ENCODE results near the gene TRIB2.

Gene TRIB2

GRCh38 chr2:12705742-12706141 is 11.0 kb upstream of the TRIB2 start:
- no peak for TF ChIP-seq MAX (IDR thresholded peaks at IDR 0.05; ENCODE audit: low read depth, low read length)
- no peak for TF ChIP-seq POLR2A (IDR thresholded peaks at IDR 0.05; ENCODE audit: extremely low read depth, insufficient read length)
- no peak for TF ChIP-seq MYC (IDR thresholded peaks at IDR 0.05; ENCODE audit: low read depth, low read length)
- no peak for TF ChIP-seq CTCF (IDR thresholded peaks at IDR 0.05; ENCODE audit: low read depth, low read length)
- H3K4me3 ChIP-seq (ENCODE audit: low read depth, low read length): no peak overlapping the region
- no peak for DNase-seq (ENCODE audit: low read depth)

GRCh38 chr2:12708508-12709206 is 8.1 kb upstream of the TRIB2 start:
- H3K4me3 ChIP-seq (ENCODE audit: low read depth, low read length): no peak overlapping the region
- no peak for TF ChIP-seq MAX (IDR thresholded peaks at IDR 0.05; ENCODE audit: low read depth, low read length)
- TF ChIP-seq MYC (IDR thresholded peaks at IDR 0.05; ENCODE audit: low read depth, low read length): no peak
- TF ChIP-seq CTCF (IDR thresholded peaks at IDR 0.05; ENCODE audit: low read depth, low read length): no peak
- DNase-seq (ENCODE audit: low read depth): no peak

GRCh38 chr2:12709207-12709522 is 7.6 kb upstream of the TRIB2 start:
- no peak overlapping the region for H3K4me3 ChIP-seq (ENCODE audit: low read depth, low read length)
- TF ChIP-seq MAX (IDR thresholded peaks at IDR 0.05; ENCODE audit: low read depth, low read length): no peak
- no peak for TF ChIP-seq MYC (IDR thresholded peaks at IDR 0.05; ENCODE audit: low read depth, low read length)
- DNase-seq (ENCODE audit: low read depth): no peak

GRCh38 chr2:12710301-12710700 is 6.4 kb upstream of the TRIB2 start:
- H3K4me3 ChIP-seq (ENCODE audit: low read depth, low read length): no peak overlapping the region
- TF ChIP-seq MAX (IDR thresholded peaks at IDR 0.05; ENCODE audit: low read depth, low read length) (no peak), POLR2A (IDR thresholded peaks at IDR 0.05; ENCODE audit: extremely low read depth, insufficient read length) (no peak), MYC (IDR thresholded peaks at IDR 0.05; ENCODE audit: low read depth, low read length) (no peak), CTCF (IDR thresholded peaks at IDR 0.05; ENCODE audit: low read depth, low read length) (no peak)
- DNase-seq (ENCODE audit: low read depth): no peak

- DNase-seq (ENCODE audit: low read depth): no peak
- no peak overlapping the region for H3K4me3 ChIP-seq (ENCODE audit: low read depth, low read length)
- TF ChIP-seq CTCF (IDR thresholded peaks at IDR 0.05; ENCODE audit: low read depth, low read length): no peak
- TF ChIP-seq MYC (IDR thresholded peaks at IDR 0.05; ENCODE audit: low read depth, low read length): no peak
- no peak for TF ChIP-seq POLR2A (IDR thresholded peaks at IDR 0.05; ENCODE audit: extremely low read depth, insufficient read length)
- TF ChIP-seq MAX (IDR thresholded peaks at IDR 0.05; ENCODE audit: low read depth, low read length): no peak
These were observed 5.4 kb upstream of the TRIB2 start for GRCh38 chr2:12711339-12711738.

GRCh38 chr2:12712881-12713280 is 3.9 kb upstream of the TRIB2 start:
- DNase-seq (ENCODE audit: low read depth): no peak
- TF ChIP-seq POLR2A (IDR thresholded peaks at IDR 0.05; ENCODE audit: extremely low read depth, insufficient read length): no peak
- TF ChIP-seq CTCF (IDR thresholded peaks at IDR 0.05; ENCODE audit: low read depth, low read length): no peak
- no peak for TF ChIP-seq MYC (IDR thresholded peaks at IDR 0.05; ENCODE audit: low read depth, low read length)
- no peak for TF ChIP-seq MAX (IDR thresholded peaks at IDR 0.05; ENCODE audit: low read depth, low read length)
- H3K4me3 ChIP-seq (ENCODE audit: low read depth, low read length): no peak overlapping the region
